Suprapubic skin (tissue), 4 donors: Measurements from ENCODE around the gene IMMP2L.

ENCODE experiments used
- EP300 ChIP-seq: sonication (generic); formaldehyde crosslinking; IDR thresholded peaks from one replicate; pipeline ENCODE4 v1.6.1; 2017; ENCODE audit warnings: antibody characterized with exemption
- POLR2A ChIP-seq, 2 donors: fragments of 450-650 bp; IDR thresholded peaks; one replicate each; pipeline ENCODE4 v1.6.1; 2017; ENCODE audit warnings: antibody characterized with exemption in 2 of 2, mild to moderate bottlenecking in 2 of 2, moderate library complexity in 2 of 2
- POLR2AphosphoS5 ChIP-seq, 3 donors: sonication (generic); formaldehyde crosslinking; IDR thresholded peaks; one replicate each; pipeline ENCODE4 v1.6.1; 2017; ENCODE audit warnings: antibody characterized with exemption in 3 of 3
- TF ChIP-seq, protein P1 (sequence below), 2 donors: fragments of 200-600 bp in 1 of 2; fragments of 450-650 bp in 1 of 2; sonication (generic) in 1 of 2; IDR thresholded peaks; one replicate each; pipeline ENCODE4 v1.5.1; 2016 to 2019; ENCODE audit warnings: antibody characterized with exemption in 2 of 2, mild to moderate bottlenecking in 1 of 2, moderate library complexity in 1 of 2

DNA sequence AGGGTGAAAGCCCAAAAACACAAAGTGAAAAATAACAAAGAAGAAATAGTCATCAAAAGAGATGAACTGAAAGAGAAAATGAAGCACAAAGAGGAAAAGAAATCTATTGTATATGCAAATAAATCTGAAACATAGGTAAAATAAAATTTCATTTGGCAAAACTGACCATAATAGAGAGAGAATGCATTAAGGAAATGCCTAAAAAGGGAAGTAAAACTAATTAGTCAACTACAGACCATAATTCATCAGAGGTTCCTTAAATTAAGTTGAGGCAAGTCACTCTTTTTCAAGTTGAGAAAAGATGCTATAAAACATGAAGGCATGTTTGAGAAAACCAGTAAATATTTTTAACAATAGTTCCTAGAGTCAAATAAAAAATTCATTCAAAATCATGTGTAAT, 238.1 kb downstream of the IMMP2L start:
- TF ChIP-seq, protein P1, sequence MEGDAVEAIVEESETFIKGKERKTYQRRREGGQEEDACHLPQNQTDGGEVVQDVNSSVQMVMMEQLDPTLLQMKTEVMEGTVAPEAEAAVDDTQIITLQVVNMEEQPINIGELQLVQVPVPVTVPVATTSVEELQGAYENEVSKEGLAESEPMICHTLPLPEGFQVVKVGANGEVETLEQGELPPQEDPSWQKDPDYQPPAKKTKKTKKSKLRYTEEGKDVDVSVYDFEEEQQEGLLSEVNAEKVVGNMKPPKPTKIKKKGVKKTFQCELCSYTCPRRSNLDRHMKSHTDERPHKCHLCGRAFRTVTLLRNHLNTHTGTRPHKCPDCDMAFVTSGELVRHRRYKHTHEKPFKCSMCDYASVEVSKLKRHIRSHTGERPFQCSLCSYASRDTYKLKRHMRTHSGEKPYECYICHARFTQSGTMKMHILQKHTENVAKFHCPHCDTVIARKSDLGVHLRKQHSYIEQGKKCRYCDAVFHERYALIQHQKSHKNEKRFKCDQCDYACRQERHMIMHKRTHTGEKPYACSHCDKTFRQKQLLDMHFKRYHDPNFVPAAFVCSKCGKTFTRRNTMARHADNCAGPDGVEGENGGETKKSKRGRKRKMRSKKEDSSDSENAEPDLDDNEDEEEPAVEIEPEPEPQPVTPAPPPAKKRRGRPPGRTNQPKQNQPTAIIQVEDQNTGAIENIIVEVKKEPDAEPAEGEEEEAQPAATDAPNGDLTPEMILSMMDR (IDR thresholded peaks at IDR 0.05) = no peak
- TF ChIP-seq EP300 = no peak
- TF ChIP-seq POLR2A (IDR thresholded peaks at IDR 0.05) = no peak
- TF ChIP-seq POLR2AphosphoS5 (IDR thresholded peaks at IDR 0.05) = no peak
